Thyroid gland (tissue), 4 donors: ENCODE results near the gene KRT75.

Source experiments
- POLR2A ChIP-seq, 2 donors: fragments of 450-650 bp; IDR thresholded peaks; one replicate each; pipeline ENCODE4 v1.6.1; 2017; ENCODE audit warnings: antibody characterized with exemption in 2 of 2, mild to moderate bottlenecking in 2 of 2, moderate library complexity in 1 of 2
- TF ChIP-seq, protein P1 (sequence below), 6 experiments: fragments of 200-600 bp in 3 of 6; fragments of 450-650 bp in 3 of 6; sonication (generic) in 3 of 6; IDR thresholded peaks; one replicate each; pipeline ENCODE4 v1.5.1; 2016 to 2019; ENCODE audit warnings: antibody characterized with exemption in 6 of 6, mild to moderate bottlenecking in 2 of 6, inconsistent platforms in 1 of 6, moderate library complexity in 1 of 6

DNA sequence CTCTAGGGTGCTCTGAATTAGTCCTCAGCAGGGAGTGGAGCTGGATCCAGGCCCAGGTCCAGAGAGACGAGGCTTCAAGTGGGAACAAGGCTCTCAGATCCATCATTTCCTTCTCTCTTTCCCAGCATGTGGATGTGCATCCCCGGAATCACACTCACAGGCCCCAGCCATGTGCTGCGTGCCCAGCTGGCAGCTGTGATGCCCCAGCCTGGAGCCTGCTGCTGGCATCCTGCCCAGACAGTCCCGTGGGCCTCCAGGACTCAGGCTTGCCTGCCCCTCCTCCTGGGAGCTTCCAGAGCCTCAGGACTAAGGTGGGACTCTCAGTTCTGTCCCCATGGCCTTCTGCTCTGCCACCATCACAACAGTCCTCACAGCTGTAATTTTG, 42.6 kb downstream of the KRT75 start:
- TF ChIP-seq, protein P1, sequence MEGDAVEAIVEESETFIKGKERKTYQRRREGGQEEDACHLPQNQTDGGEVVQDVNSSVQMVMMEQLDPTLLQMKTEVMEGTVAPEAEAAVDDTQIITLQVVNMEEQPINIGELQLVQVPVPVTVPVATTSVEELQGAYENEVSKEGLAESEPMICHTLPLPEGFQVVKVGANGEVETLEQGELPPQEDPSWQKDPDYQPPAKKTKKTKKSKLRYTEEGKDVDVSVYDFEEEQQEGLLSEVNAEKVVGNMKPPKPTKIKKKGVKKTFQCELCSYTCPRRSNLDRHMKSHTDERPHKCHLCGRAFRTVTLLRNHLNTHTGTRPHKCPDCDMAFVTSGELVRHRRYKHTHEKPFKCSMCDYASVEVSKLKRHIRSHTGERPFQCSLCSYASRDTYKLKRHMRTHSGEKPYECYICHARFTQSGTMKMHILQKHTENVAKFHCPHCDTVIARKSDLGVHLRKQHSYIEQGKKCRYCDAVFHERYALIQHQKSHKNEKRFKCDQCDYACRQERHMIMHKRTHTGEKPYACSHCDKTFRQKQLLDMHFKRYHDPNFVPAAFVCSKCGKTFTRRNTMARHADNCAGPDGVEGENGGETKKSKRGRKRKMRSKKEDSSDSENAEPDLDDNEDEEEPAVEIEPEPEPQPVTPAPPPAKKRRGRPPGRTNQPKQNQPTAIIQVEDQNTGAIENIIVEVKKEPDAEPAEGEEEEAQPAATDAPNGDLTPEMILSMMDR (IDR thresholded peaks at IDR 0.05), result no peak
- no peak for TF ChIP-seq POLR2A (IDR thresholded peaks at IDR 0.05)
